HG02973 (cell line): ENCODE results near the gene CHMP2A.
A peak's percentile ranks its signal among the peaks of the same experiment; 100 is the strongest.

ENCODE experiments used
- ATAC-seq: cut with Tn5 transposase; IDR thresholded peaks from one replicate; pipeline ENCODE4 v1.9.1; 2021; ENCODE audit warnings: moderate library complexity; ENCODE audit not compliant: unreplicated experiment

Gene CHMP2A

DNA sequence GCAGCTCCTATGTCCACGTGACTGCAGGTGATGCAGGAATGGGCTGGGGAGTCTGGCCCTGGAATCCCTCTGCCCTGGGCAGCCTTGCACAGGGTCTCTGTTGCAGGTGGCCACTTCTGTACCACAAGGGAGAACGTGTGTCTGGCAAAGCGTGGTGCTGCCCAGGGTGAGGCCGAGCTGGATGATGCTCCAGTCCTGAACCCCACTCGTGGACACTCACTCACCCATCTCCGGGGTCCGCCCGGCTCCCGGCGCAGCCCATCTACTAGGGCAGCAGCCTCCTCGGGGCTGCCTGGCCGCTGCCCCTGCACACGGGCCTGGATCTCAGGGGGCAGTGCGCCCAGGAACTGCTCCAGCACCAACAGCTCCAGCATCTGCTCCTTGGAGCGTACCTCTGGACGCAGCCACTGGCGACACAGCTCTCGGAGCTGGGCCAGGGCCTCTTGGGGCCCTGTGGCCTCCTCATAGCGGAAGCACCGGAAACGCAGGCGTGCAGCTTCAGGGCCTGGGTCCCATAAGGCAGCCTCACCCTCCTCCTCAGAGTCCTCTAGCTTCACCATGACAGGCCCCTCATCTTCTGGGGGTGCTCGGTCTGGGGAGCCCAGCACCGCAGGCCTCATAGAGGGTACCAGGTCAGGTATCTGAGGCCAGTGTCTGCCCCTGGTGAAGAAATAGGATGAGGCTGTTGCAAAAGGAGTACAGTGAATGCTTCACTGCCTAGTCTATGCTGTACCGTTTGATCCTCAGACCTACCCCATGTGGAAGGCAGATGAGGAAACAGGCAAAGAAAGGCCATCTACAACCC lies 16.1 kb upstream of the CHMP2A start:
- no peak for ATAC-seq

DNA sequence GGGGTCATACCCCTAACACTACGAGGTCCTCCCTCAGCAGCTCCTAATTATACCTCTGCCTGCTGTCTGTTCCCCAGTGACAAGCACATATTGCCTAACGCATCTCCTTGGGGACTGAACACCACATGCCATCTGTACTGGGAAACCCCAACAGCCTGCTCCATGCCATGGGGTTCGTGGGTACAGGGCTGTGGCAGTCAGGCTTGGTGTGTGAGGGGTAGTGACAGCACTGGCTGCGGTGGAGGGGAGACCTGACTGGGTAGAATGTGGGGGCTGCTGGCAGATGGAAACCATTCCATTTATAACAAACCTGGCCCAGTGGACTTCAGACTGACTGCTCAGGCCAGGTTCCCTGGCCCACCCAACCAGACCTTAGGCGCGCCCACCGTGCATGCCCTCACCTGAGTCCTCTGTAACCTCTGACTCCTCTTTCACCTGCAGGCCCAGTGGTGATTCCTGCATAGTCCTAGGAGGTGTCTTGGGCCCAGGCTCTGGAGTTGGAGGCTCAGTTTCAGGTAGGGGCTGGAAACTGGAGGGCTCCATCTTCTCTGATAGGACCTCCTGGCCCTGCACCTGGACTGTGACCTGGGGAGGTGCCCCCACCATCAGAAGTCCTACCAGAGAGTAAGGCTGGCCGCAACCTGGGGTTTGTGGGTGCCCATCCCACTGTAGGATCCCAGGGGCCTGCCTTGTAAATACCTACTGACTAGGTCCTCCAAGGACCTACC lies 15.2 kb upstream of the CHMP2A start:
- ATAC-seq: no peak

DNA sequence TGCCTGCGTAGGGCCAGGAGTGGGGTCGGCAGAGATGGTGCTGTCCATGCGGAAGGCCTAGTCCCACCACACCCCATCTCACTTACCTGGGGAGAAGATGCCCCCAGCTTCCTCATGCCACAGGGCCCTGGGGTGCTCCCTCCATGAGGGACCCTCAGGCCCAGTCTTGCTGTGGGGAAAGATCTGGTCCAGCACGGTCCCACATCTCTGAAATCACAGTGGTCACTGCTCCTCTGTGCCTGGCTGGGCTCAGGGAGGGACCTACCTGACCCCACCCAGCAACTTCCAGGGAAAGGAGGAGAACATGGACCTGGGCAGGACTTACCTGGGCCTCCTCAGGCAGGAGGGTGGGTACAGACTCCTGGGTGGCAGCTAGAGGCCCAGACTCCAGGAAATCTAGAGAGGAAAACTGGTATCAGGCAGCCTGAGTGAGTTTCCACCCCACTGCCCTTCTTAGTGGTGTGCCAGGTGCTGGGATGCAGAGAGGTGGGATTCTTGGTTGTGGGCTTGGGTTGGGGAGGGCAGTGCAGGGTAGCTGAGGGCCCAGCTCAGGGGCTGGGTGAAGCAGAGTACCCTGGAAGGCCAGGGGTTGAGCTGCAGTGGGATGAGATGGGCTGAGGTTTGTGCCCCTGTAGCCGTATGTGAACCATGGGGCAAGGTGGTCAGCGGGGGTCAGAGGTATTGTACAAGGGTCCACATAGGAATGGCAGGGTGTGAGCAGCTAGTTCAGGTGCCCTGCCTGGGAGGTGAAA lies 14.5 kb upstream of the CHMP2A start:
- no peak for ATAC-seq

DNA sequence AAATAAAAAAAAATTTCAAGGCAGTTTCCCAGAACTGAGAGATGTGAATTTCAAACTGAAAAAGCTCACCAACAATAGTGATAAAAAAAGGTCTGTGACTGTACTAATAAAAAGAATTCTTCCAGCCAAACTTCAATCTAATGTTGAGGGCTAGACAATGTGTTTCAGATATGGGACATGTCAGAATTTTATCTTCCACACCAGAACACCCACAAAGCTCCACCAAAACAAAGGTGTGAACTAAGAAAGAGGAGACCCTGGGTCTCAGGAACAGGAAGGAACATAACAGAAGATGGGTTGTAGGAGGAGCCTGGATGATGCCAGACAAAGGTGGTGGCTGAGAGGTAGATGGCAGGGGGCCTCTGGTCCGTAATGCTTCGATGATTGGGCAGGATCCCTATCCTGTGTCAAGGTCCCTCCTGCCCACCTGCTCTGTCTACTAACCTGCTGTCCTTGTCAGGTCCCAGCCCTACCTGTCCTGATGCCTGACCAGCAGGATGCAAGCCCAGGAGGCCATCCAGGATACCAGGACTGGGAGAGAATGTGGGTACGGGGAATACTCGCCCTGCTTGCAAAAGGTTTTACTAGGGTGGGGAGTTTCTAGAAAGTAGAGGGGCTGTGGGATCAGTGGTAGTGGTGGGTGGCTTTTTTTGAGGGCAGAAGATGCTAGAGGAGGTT lies 13.7 kb upstream of the CHMP2A start:
- ATAC-seq: no peak

DNA sequence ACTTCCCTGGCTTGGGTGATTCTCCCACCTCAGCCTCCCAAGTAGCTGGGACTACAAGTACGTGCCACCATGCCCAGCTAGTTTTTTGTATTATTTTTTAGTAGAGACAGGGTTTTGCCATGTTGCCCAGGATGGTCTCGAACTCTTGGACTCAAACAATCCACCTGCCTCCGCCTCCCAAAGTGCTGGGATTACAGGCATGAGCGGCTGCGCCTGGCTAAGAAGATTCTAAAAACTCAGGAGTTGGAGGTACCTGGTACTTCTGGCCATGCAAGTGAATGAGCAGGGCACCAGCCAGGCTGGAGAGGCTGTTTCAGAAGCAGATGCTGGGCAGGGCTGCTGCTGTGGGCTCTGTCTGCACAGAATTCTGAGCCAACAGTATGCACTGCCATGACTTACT lies 12.1 kb upstream of the CHMP2A start:
- no peak for ATAC-seq

DNA sequence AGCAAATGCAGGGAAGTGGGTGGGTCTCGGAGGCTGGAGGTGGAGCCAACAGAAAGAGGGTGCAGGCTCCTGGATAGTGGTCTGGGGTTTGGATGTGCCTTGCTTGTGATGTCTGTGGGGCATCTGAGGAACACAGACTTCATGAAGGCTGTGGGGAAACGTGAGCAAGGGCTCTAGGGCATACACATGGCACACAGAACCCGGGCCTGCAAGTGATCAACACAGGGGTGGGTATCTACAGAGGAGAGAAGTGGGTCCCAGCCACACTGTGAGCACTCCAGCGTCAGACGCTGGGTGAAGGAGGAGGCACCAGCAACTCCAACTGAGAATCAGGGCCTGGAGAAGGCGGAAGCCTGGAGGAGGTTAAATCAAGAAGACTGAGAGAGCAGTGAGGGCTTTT lies 8.9 kb upstream of the CHMP2A start:
- ATAC-seq: no peak

DNA sequence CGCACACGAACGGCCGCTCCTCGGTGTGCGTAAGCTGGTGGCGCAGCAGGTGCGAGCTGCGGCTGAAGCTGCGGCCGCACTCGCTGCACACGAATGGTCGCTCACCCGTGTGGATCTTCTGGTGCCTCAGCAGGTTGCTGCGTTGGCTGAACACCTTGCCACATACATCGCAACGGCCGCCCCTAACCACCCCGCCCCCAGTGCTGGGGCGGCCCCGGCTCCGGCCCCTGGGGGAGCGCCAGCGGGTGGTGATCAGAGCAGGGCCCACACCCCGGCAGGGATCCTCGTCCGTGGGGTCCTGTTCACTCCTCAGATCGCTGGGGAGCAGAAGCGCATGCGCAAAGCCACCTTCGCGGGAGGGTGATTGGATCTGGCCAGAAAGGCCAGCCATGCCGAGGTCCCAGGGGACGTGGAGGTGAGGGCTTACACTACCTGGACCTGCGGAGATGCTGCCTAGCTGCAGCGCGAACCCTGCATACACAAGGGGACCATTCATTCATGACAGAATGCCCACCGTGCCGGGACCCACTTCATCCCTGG lies 8.2 kb upstream of the CHMP2A start:
- ATAC-seq: no peak

DNA sequence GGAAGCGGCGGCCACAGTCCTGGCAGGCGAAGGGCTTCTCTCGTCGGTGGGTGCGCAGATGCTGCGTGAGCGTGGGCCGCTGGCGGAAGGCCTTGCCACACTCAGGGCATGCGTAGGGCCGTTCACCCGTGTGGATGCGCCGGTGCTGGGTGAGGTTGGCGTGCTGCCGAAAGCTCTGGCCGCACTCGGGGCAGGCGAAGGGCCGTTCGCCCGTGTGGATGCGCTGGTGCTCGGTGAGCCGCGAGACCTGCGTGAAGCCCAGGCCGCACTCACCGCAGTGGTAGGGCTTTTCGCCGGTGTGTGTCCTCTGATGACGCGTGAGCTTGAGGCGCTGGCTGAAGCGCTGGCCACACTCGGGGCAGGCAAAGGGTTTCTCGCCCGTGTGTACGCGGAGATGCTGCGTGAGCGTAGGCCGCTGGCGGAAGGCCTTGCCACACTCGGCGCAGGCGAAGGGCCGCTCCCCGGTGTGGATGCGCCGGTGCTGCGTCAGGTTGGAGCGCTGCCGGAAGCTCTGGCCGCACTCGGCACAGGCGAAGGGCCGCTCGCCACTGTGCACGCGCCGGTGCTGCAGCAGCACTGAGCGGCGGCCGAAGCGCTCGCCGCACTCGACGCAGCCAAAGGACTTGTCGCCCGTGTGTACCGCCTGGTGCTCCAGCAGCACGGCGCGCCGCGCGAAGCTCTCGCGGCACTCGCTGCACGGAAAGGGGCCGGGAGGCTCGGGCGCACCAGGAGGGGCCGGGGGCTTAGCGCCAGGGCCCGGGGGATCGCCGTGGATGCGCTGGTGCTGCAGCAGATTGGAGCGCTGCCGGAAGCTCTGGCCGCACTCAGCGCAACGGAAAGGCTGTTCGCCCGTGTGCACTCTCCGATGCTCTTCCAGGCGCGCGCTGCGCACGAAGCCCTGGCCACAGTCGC lies 7.5 kb upstream of the CHMP2A start:
- ATAC-seq: no peak

DNA sequence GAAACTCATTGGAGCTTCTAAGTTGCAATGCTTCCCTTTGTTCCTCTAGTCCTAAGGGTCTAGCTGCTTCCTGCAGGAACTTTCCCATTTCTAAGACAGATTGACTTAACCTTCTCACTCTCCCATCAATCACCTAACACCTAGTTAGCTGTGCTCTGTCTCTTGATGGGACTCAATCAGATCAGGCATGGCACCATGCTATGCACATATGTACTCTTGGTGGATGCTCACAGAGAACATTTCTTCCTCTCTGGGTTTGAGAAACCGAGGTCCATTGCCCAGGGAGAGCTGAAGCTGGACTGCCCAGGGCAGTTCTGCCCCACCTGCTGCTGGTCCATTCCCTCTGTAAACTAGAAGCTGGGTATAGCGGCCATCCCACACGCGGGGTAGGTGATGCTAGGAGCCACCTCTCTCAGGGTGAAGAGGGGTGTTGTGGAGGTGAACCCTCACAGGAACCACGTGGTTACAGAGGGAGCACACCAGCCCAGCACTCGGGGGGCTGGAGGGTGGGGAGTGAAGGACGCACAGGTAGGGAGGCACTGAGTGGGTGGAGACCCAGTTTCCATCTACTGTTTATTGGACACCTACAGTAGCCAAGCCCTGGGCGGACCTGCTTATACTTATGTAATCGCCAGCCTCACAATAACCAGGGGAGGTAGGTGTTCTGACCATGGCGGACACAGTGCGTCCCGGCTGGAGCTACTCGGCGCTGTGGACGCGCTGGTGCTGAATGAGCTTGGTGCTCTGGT lies 6.6 kb upstream of the CHMP2A start:
- ATAC-seq: no peak

DNA sequence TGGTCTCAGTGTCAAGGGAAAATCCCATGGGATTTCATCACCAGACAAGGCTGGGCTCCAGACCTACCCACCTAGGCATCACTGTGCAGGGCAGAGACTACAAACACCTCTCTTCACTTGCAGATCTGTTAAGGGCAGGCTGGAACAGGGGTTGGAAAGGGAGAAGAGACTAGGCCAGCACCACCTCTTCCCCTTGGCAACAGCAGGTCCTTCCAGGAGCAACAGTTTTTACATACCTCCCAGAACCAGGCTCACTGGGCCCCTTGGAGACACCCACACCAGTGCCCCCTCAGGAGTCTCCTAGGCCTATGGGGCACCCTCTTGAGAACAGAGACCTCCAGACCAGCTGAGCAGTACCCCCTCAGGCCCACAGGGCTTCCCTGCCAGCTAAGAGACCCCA lies 6.0 kb upstream of the CHMP2A start:
- ATAC-seq: no peak

DNA sequence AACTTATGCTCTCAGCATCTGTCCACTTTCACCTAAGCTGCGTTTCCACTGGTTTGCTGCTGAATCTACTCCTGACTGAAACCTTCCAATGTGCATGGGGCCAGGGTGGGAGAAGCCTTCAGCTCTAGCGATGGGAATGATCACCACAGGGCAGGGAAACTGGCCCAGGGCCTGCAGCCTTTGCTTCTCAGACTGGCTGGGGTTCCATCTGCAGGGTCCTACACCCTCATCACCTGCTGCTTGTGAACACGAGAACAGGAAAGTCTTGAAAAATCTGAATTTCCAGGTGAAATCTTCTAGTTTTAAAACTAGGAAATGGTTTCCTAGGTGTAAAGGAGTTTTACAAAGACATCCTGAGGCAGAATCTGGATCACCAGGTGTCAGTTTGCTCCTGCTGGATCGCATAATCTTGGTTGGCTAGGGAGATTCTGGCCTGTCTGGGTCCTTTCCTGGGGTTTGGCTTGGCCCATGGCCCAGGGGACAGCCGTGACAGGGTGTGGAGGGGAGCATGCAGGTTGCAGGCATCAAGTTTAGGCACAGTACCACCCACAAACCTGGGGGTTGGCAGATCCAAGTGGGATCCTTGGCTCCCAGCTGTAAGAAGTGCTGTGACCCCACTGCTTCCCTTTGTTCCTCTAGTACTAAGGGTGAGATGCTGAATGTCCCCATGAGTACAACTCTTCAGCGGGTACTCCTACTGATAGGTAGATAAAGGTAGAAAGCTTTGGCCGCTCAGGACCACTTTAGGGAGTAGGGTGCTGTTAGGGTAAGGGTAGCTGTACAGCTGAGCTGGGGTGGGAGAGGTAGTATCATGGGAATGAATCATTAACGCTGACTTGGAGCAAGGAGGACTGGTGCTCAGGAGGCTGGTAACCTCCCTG lies 5.3 kb upstream of the CHMP2A start:
- no peak for ATAC-seq

DNA sequence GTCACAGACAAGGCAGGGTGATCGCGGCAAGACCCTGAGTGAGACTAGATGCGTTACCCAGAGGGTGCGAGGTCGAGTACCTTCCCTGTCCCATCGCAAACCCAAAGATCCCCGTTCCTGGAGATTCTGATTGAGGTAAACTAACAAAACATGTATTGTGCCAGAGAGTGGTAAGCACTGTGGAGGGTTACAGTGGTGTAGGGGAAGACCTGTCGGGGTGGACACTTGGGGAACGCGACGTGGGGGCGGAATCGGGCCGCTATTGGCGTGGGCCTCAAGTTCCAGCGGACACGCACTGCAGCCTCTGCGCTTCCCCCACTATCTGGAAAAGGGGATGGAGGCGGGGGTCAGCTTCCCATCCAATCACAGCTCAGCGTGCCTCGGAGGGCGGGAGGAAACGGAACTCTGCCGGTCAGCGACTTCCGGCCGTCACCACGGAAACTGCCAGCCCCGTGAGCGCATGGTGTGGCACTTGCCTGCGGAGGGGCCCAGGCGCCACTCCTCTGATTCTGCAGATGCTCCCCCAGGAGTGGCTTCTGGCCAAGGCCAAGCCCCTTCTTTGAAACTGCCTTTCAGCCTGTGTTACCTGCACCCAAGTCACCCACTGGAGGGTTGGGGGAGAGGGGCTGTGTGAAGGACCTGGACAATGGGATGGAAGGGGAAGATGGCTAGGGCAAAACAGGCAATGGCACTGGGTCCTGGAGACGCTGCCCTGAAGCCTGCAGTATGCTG lies 4.5 kb upstream of the CHMP2A start:
- ATAC-seq: peak; percentile 16

DNA sequence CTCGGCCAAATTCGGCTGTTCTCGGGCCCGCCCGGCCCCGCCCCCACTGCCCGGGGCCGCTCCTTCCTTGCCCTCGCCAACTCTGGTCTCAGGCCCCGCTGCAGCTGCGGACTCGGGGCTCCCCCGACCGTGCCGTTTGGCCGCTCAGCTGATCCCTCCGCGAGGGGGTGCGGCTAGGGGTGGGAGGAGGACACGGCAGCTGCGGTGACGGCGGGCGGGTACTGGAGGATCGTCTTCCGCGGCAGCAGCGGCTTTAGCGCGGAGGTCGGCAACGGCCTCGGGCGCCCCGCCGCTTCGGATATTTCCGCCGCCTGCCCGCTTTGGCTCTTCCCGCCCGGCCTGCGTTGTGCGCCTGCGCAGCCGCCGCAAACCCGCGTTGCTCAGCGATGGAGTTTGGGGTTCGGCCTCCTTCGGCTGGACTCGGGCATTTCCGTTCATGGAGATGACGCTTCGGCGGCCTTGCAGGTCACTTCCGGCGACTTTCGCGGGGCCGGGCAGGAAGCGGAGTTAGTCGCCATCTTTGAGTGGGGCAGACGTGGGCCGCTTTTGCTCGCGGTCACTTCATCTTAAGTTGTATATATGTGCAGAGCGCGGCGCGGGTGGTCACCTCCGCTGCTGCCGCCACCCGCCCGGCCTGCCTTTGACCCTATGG lies 3.8 kb upstream of the CHMP2A start:
- peak; percentile 52 for ATAC-seq

DNA sequence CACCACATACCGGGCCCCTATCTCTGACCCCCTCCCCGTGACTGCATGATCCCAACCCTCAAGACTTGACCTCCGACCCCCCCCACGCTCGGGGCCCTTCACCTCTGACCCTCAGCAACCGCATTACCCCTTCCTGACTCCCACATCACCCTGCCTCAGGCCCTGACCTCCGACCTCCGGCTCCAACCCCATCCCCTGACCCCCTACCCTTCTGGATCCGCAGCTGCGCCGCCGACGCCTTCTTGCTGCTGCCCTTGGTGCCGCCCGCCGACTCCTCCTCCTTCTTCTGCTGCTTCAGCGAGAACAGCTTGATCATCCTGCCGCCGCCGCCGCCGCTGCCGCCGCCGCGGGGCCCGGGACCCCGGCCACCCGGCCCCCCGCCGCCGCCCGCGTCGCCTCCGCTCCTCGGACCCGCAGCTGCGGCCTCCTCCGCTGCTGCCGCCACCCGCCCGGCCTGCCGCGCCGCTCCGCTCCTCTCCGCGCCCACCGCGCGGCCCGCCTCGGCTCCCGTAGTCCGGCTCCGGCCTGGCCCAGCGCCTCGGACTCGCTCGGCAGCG lies 3.2 kb upstream of the CHMP2A start, which contains the start of gene UBE2M:
Gene UBE2M, minus strand, starts transcription at position 546 of the 557 bp plus-strand sequence. Its CDS starts 230 bp downstream, at position 316.
- peak; percentile 2 for ATAC-seq

DNA sequence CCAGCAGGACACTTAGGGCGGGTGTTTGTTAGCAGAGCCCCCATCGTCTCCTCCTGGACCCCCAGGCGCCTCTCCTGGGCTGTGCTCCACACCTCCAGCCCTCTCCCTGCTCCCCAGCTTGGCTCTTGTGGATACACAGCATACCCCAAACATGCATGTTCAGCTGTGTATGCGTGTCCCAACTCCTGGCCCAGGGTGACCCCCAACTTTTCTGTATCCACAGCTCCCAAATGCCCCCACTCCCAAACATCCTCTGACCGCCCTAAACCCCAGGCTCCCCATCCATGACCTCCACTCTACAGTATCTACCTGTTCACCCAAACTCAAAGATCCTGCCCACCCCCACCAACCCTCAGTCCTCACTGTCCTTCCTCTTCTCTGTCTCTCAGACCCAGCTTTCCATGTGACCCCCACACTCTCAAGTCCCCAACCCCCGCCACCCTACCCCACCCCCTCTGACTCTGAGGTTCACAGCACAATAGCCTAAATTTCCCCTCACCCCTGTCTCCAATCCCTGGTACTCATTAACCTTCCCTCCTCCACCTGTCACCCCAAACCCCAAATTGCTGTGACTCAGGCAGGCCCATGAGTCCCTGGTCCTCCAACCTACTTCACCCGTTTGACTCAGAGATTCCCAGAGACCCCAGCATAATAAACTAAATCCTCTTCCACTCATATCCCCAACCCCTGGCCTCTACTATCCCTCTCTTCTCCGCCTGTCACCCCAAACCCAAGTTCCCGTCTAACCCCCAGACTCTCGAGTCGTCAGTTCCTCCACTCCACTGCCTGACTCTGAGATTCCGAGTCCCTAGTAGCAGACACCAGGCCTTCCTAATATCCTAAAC lies 2.5 kb upstream of the CHMP2A start:
- no peak for ATAC-seq
